D341Med (cell line): Measurements from ENCODE around the gene CNTNAP5.

Source experiments
- DNase-seq: peaks from one replicate; pipeline ENCODE4 v3.0.0; 2012; ENCODE audit warnings: low spot score

The CNTNAP5 gene

GRCh38 chr2:124625561-124625960, 600.5 kb downstream of the CNTNAP5 start:
- DNase-seq = no peak

- DNase-seq = no peak
Observed at GRCh38 chr2:124626993-124627392, 601.9 kb downstream of the CNTNAP5 start.

GRCh38 chr2:124633812-124634211, 608.7 kb downstream of the CNTNAP5 start:
- DNase-seq = no peak

- DNase-seq = no peak
Observed at GRCh38 chr2:124639524-124639923, 614.4 kb downstream of the CNTNAP5 start.

GRCh38 chr2:124640221-124640750, 615.2 kb downstream of the CNTNAP5 start:
- peak; percentile 73 for DNase-seq

GRCh38 chr2:124646166-124646815, 621.2 kb downstream of the CNTNAP5 start:
- no peak for DNase-seq

- no peak for DNase-seq
Observed at GRCh38 chr2:124647245-124647644, 622.2 kb downstream of the CNTNAP5 start.

- no peak for DNase-seq
Observed at GRCh38 chr2:124647663-124648062, 622.6 kb downstream of the CNTNAP5 start.

GRCh38 chr2:124649001-124649400, 623.9 kb downstream of the CNTNAP5 start:
- DNase-seq = no peak

- DNase-seq = no peak
Observed at GRCh38 chr2:124652099-124652498, 627.0 kb downstream of the CNTNAP5 start.

GRCh38 chr2:124658373-124658772, 633.3 kb downstream of the CNTNAP5 start:
- DNase-seq = no peak

- no peak for DNase-seq
Observed at GRCh38 chr2:124661558-124661957, 636.5 kb downstream of the CNTNAP5 start.

GRCh38 chr2:124662946-124663644, 638.0 kb downstream of the CNTNAP5 start:
- peak; percentile 41 for DNase-seq

- DNase-seq = no peak
Observed at GRCh38 chr2:124663645-124663997, 638.5 kb downstream of the CNTNAP5 start.

GRCh38 chr2:124664363-124664762, 639.3 kb downstream of the CNTNAP5 start:
- DNase-seq = no peak

- no peak for DNase-seq
Observed at GRCh38 chr2:124666976-124667375, 641.9 kb downstream of the CNTNAP5 start.

GRCh38 chr2:124668161-124668560, 643.1 kb downstream of the CNTNAP5 start:
- peak; percentile 21 for DNase-seq

- DNase-seq = no peak
Observed at GRCh38 chr2:124670187-124670586, 645.1 kb downstream of the CNTNAP5 start.

- DNase-seq = no peak
Observed at GRCh38 chr2:124678043-124678442, 653.0 kb downstream of the CNTNAP5 start.

- no peak for DNase-seq
Observed at GRCh38 chr2:124683536-124684428, 658.7 kb downstream of the CNTNAP5 start.

- DNase-seq = no peak
Observed at GRCh38 chr2:124689348-124689747, 664.3 kb downstream of the CNTNAP5 start.

- DNase-seq = no peak
Observed at GRCh38 chr2:124692216-124692615, 667.1 kb downstream of the CNTNAP5 start.

- DNase-seq = peak; percentile 37
Observed at GRCh38 chr2:124692707-124693106, 667.6 kb downstream of the CNTNAP5 start.
